Endothelial cell (in vitro differentiated cells): ENCODE results near the gene USP48. TPM values are rescaled to one million over a fixed set of nuclear protein-coding genes. Genes with fewer than 3 reads are reported as not detected.

ENCODE experiments used
- DNase-seq: peaks from one replicate; pipeline ENCODE4 v3.0.0; 2021; ENCODE audit warnings: low spot score
- H3K27ac Mint-ChIP-seq: one replicate; pipeline ENCODE4 v1.8.0; 2021; ENCODE audit warnings: mixed read lengths, inconsistent platforms; ENCODE audit not compliant: unreplicated experiment
- H3K27me3 Mint-ChIP-seq: one replicate; pipeline ENCODE4 v1.8.0; 2021; ENCODE audit warnings: mild to moderate bottlenecking, moderate library complexity, mixed read lengths, inconsistent platforms; ENCODE audit not compliant: unreplicated experiment
- H3K36me3 Mint-ChIP-seq: one replicate; pipeline ENCODE4 v1.8.0; 2021; ENCODE audit warnings: mild to moderate bottlenecking, low read depth, mixed read lengths, inconsistent platforms; ENCODE audit not compliant: unreplicated experiment
- H3K4me1 Mint-ChIP-seq: one replicate; pipeline ENCODE4 v1.8.0; 2021; ENCODE audit warnings: mild to moderate bottlenecking, mixed read lengths, inconsistent platforms; ENCODE audit not compliant: unreplicated experiment
- H3K4me3 Mint-ChIP-seq: one replicate; pipeline ENCODE4 v1.8.0; 2021; ENCODE audit warnings: mild to moderate bottlenecking, mixed read lengths, inconsistent platforms; ENCODE audit not compliant: unreplicated experiment
- H3K9me3 Mint-ChIP-seq: one replicate; pipeline ENCODE4 v1.8.0; 2021; ENCODE audit warnings: mixed read lengths, inconsistent platforms; ENCODE audit not compliant: unreplicated experiment
- CTCF ChIP-seq: fragments of 200-600 bp; sonication (generic); IDR thresholded peaks from one replicate; pipeline ENCODE4 v1.5.0; 2021; ENCODE audit warnings: antibody characterized with exemption; ENCODE audit not compliant: unreplicated experiment
- total RNA-seq: library from RNA; stranded (reverse); fragmentation: NEBNext Ultra II Directional; extraction: Animal tissue kit (Norgen Biotek cat#: 25700); gene quantifications from one replicate; pipeline ENCODE4 v1.2.1, GENCODE V29; 2021; ENCODE audit not compliant: unreplicated experiment

Gene USP48
- total RNA-seq, 1 donor from 2014 or later = 57.9 TPM

GRCh38 chr1:21696931-21697330 is 86.0 kb downstream of the USP48 start:
- no peak for TF ChIP-seq CTCF
- peaks cover 4% of the 10 kb centered on the region for H3K27me3 Mint-ChIP-seq
- no peaks in the 10 kb centered on the region for H3K4me1 Mint-ChIP-seq
- no peaks in the 10 kb centered on the region for H3K9me3 Mint-ChIP-seq
- H3K27ac Mint-ChIP-seq = no peak overlapping the region
- DNase-seq = no peak
- H3K4me3 Mint-ChIP-seq = no peak overlapping the region
- H3K36me3 Mint-ChIP-seq = peaks cover 21% of the 10 kb centered on the region

DNA sequence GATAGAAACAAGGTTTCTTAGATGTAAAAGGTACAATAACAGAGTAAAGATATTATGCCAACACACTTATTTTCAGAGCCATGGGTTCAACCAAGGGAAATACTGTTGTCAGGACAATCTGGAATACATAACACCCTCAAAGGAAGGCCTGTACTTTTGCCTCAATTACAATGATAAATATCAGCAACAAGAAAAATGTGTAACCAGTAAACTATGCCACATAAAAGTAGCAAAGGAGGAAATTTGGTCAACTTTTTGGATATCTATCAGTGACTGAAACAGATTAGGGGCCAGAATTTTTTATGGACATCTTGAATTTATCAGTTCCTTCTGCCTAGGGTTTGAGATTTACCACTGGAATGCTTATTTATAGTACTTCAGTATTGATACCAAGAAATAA is 89.2 kb downstream of the USP48 start:
- no peak overlapping the region for H3K4me3 Mint-ChIP-seq

GRCh38 chr1:21691739-21692138 is 91.2 kb downstream of the USP48 start:
- no peak for TF ChIP-seq CTCF
- Mint-ChIP-seq H3K36me3 (peaks cover 27% of the 10 kb centered on the region), H3K4me3 (peak overlapping the region; percentile 66), H3K27me3 (peaks cover 2% of the 10 kb centered on the region), H3K9me3 (no peaks in the 10 kb centered on the region), H3K4me1 (no peaks in the 10 kb centered on the region), H3K27ac (no peak overlapping the region)
- no peak for DNase-seq

More for the DNA sequence above, 89.2 kb downstream of the USP48 start:
- no peak for TF ChIP-seq CTCF
- no peaks in the 10 kb centered on the region for H3K9me3 Mint-ChIP-seq
- no peak overlapping the region for H3K27ac Mint-ChIP-seq
- peaks cover 2% of the 10 kb centered on the region for H3K27me3 Mint-ChIP-seq
- DNase-seq = no peak
- H3K36me3 Mint-ChIP-seq = peaks cover 25% of the 10 kb centered on the region
- H3K4me1 Mint-ChIP-seq = no peaks in the 10 kb centered on the region

- peaks cover 2% of the 10 kb centered on the region for H3K27me3 Mint-ChIP-seq
- H3K9me3 Mint-ChIP-seq = no peaks in the 10 kb centered on the region
- H3K4me1 Mint-ChIP-seq = no peaks in the 10 kb centered on the region
- TF ChIP-seq CTCF = no peak
- DNase-seq = no peak
- peaks cover 40% of the 10 kb centered on the region for H3K36me3 Mint-ChIP-seq
- H3K27ac Mint-ChIP-seq = no peak overlapping the region
- no peak overlapping the region for H3K4me3 Mint-ChIP-seq
Measured at GRCh38 chr1:21689661-21690372, 93.1 kb downstream of the USP48 start.

DNA sequence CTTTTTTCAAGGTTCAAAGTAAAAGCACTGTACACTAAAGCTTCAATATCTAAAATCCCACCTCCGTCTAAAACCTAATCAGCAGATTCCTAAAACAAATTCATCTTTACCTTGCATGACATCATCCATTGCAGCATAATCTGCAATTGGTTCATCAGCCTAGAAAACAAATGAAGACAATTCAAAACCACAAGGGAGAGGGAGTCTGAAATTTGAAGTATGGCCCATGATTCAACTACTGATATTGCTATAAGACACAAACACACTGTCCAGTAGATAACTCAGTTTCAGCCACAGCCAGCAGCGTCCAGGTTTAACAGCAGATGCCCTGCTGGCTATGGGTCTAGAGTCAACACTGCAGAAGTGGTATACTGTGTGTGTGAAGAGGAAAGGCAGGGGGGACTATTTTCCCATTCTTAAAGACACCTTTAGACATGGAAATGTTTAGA is 95.8 kb downstream of the USP48 start:
- H3K27ac Mint-ChIP-seq = no peak overlapping the region
- TF ChIP-seq CTCF = no peak
- H3K36me3 Mint-ChIP-seq = peaks cover 45% of the 10 kb centered on the region
- H3K4me3 Mint-ChIP-seq = peak overlapping the region; percentile 4
- H3K9me3 Mint-ChIP-seq = no peaks in the 10 kb centered on the region
- DNase-seq = no peak
- no peaks in the 10 kb centered on the region for H3K27me3 Mint-ChIP-seq
- H3K4me1 Mint-ChIP-seq = no peaks in the 10 kb centered on the region
